Measurements from ENCODE around the gene BABAM1. TPM values are rescaled to one million over a fixed set of nuclear protein-coding genes. Genes with fewer than 3 reads are reported as not detected.

Gene BABAM1
- total and polyA plus RNA-seq, 2 donors (not counting 1 experiment from before 2014, with no cell fraction given), result 68.8 to 74.3 TPM

- DNase-seq (ENCODE audit: low read depth in 2 of 2), result no peak
- H3K36me3 ChIP-seq (ENCODE audit: control insufficient read depth, insufficient read depth, low read length), result no peaks in the 10 kb centered on the region
- no peaks in the 10 kb centered on the region for H3K79me2 ChIP-seq (ENCODE audit: control insufficient read depth, insufficient read depth, low read length)
- H3K9ac ChIP-seq (ENCODE audit: insufficient read depth, low read length), result no peak overlapping the region
- no peak overlapping the region for H3K4me3 ChIP-seq (replicated peaks in 1 of 4; ENCODE audit: control extremely low read depth in 1 of 4, insufficient read depth in 1 of 4, low read depth in 3 of 4, low read length in 4 of 4)
- H3K9me3 ChIP-seq (ENCODE audit: control insufficient read depth, insufficient read depth, low read depth, low read length), result no peaks in the 10 kb centered on the region
- no peak overlapping the region for H3K4me2 ChIP-seq (ENCODE audit: extremely low read depth, insufficient read depth, low read length)
- TF ChIP-seq EZH2 (IDR thresholded peaks at IDR 0.05; ENCODE audit: low read length, missing control alignments), result no peak
- no peaks in the 10 kb centered on the region for H3K4me1 ChIP-seq (ENCODE audit: control insufficient read depth, extremely low read depth, insufficient read depth, low read length)
- H3K27me3 ChIP-seq (ENCODE audit: control insufficient read depth, insufficient read depth, low read length), result no peaks in the 10 kb centered on the region
- no peaks in the 10 kb centered on the region for H4K20me1 ChIP-seq (ENCODE audit: control insufficient read depth, extremely low read depth, insufficient read depth, low read length)
- no peak overlapping the region for H3K27ac ChIP-seq (ENCODE audit: insufficient read depth, low read length)
- no peak overlapping the region for H2AFZ ChIP-seq (ENCODE audit: low read length)
These were observed 12.1 kb upstream of the BABAM1 start for GRCh38 chr19:17255150-17255621.

- Histone ChIP-seq H3K27ac (ENCODE audit: insufficient read depth, low read length) (no peak overlapping the region), H3K4me2 (ENCODE audit: extremely low read depth, insufficient read depth, low read length) (no peak overlapping the region), H3K79me2 (ENCODE audit: control insufficient read depth, insufficient read depth, low read length) (no peaks in the 10 kb centered on the region), H3K4me3 (replicated peaks in 1 of 4; ENCODE audit: control extremely low read depth in 1 of 4, insufficient read depth in 1 of 4, low read depth in 3 of 4, low read length in 4 of 4) (no peak overlapping the region), H3K9me3 (ENCODE audit: control insufficient read depth, insufficient read depth, low read depth, low read length) (no peaks in the 10 kb centered on the region), H3K27me3 (ENCODE audit: control insufficient read depth, insufficient read depth, low read length) (no peaks in the 10 kb centered on the region), H3K4me1 (ENCODE audit: control insufficient read depth, extremely low read depth, insufficient read depth, low read length) (no peaks in the 10 kb centered on the region), H4K20me1 (ENCODE audit: control insufficient read depth, extremely low read depth, insufficient read depth, low read length) (no peaks in the 10 kb centered on the region), H3K36me3 (ENCODE audit: control insufficient read depth, insufficient read depth, low read length) (no peaks in the 10 kb centered on the region), H3K9ac (ENCODE audit: insufficient read depth, low read length) (no peak overlapping the region), H2AFZ (ENCODE audit: low read length) (no peak overlapping the region)
- TF ChIP-seq, protein P1, sequence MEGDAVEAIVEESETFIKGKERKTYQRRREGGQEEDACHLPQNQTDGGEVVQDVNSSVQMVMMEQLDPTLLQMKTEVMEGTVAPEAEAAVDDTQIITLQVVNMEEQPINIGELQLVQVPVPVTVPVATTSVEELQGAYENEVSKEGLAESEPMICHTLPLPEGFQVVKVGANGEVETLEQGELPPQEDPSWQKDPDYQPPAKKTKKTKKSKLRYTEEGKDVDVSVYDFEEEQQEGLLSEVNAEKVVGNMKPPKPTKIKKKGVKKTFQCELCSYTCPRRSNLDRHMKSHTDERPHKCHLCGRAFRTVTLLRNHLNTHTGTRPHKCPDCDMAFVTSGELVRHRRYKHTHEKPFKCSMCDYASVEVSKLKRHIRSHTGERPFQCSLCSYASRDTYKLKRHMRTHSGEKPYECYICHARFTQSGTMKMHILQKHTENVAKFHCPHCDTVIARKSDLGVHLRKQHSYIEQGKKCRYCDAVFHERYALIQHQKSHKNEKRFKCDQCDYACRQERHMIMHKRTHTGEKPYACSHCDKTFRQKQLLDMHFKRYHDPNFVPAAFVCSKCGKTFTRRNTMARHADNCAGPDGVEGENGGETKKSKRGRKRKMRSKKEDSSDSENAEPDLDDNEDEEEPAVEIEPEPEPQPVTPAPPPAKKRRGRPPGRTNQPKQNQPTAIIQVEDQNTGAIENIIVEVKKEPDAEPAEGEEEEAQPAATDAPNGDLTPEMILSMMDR (conservative IDR thresholded peaks at IDR 0.05 in 1 of 2, IDR thresholded peaks at IDR 0.05 in 1 of 2; ENCODE audit: low read depth in 1 of 2, low read length in 2 of 2), result no peak
- TF ChIP-seq EZH2 (IDR thresholded peaks at IDR 0.05; ENCODE audit: low read length, missing control alignments), result no peak
- DNase-seq (ENCODE audit: low read depth in 2 of 2), result no peak
These were observed 11.1 kb upstream of the BABAM1 start for GRCh38 chr19:17256130-17256529.

- no peak overlapping the region for H3K9ac ChIP-seq (ENCODE audit: insufficient read depth, low read length)
- no peaks in the 10 kb centered on the region for H3K9me3 ChIP-seq (ENCODE audit: control insufficient read depth, insufficient read depth, low read depth, low read length)
- no peaks in the 10 kb centered on the region for H4K20me1 ChIP-seq (ENCODE audit: control insufficient read depth, extremely low read depth, insufficient read depth, low read length)
- H3K27ac ChIP-seq (ENCODE audit: insufficient read depth, low read length), result no peak overlapping the region
- H3K79me2 ChIP-seq (ENCODE audit: control insufficient read depth, insufficient read depth, low read length), result no peaks in the 10 kb centered on the region
- DNase-seq (ENCODE audit: low read depth in 2 of 2), result no peak
- TF ChIP-seq, protein P1 (conservative IDR thresholded peaks at IDR 0.05 in 1 of 2, IDR thresholded peaks at IDR 0.05 in 1 of 2; ENCODE audit: low read depth in 1 of 2, low read length in 2 of 2), result no peak
- no peak for TF ChIP-seq EZH2 (IDR thresholded peaks at IDR 0.05; ENCODE audit: low read length, missing control alignments)
- no peak overlapping the region for H3K4me2 ChIP-seq (ENCODE audit: extremely low read depth, insufficient read depth, low read length)
- no peaks in the 10 kb centered on the region for H3K4me1 ChIP-seq (ENCODE audit: control insufficient read depth, extremely low read depth, insufficient read depth, low read length)
- H3K36me3 ChIP-seq (ENCODE audit: control insufficient read depth, insufficient read depth, low read length), result no peaks in the 10 kb centered on the region
- no peak overlapping the region for H2AFZ ChIP-seq (ENCODE audit: low read length)
- no peaks in the 10 kb centered on the region for H3K27me3 ChIP-seq (ENCODE audit: control insufficient read depth, insufficient read depth, low read length)
- H3K4me3 ChIP-seq (replicated peaks in 1 of 4; ENCODE audit: control extremely low read depth in 1 of 4, insufficient read depth in 1 of 4, low read depth in 3 of 4, low read length in 4 of 4), result no peak overlapping the region
These were observed 8.0 kb upstream of the BABAM1 start for GRCh38 chr19:17259118-17259780.
